ENCODE measurements around the gene STK24. TPM values are rescaled to one million over a fixed set of nuclear protein-coding genes. Genes with fewer than 3 reads are reported as not detected.

Gene STK24
- total RNA-seq, 1 donor from 2014 or later, result 66.2 TPM

- TF ChIP-seq, protein P1, sequence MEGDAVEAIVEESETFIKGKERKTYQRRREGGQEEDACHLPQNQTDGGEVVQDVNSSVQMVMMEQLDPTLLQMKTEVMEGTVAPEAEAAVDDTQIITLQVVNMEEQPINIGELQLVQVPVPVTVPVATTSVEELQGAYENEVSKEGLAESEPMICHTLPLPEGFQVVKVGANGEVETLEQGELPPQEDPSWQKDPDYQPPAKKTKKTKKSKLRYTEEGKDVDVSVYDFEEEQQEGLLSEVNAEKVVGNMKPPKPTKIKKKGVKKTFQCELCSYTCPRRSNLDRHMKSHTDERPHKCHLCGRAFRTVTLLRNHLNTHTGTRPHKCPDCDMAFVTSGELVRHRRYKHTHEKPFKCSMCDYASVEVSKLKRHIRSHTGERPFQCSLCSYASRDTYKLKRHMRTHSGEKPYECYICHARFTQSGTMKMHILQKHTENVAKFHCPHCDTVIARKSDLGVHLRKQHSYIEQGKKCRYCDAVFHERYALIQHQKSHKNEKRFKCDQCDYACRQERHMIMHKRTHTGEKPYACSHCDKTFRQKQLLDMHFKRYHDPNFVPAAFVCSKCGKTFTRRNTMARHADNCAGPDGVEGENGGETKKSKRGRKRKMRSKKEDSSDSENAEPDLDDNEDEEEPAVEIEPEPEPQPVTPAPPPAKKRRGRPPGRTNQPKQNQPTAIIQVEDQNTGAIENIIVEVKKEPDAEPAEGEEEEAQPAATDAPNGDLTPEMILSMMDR (IDR thresholded peaks at IDR 0.05; ENCODE audit: borderline replicate concordance), result no peak
- intact Hi-C loops (cut with micrococcal nuclease), result loop anchor here (5.0 kb wide), 2 partner anchors 205 to 225 kb away; no protein-coding TSS in a partner anchor
- H3K27me3 ChIP-seq (ENCODE audit: low read depth), result no peaks in the 10 kb centered on the region
- H3K27ac ChIP-seq (replicated peaks), result no peak overlapping the region
- DNase-seq, result no peak
- H3K36me3 ChIP-seq, result peaks cover 31% of the 10 kb centered on the region
- peaks cover 54% of the 10 kb centered on the region for H3K4me1 ChIP-seq
- H3K4me3 ChIP-seq, result no peak overlapping the region
- H3K9me3 ChIP-seq (replicated peaks), result no peaks in the 10 kb centered on the region
Observed at GRCh38 chr13:98447130-98447529, 129.8 kb downstream of the STK24 start.

GRCh38 chr13:98446234-98446621 is 130.7 kb downstream of the STK24 start:
- Histone ChIP-seq H3K4me1 (peaks cover 45% of the 10 kb centered on the region), H3K4me3 (no peak overlapping the region), H3K27me3 (ENCODE audit: low read depth) (no peaks in the 10 kb centered on the region), H3K36me3 (peaks cover 33% of the 10 kb centered on the region), H3K9me3 (replicated peaks) (no peaks in the 10 kb centered on the region), H3K27ac (replicated peaks) (peak overlapping the region; percentile 19)
- intact Hi-C loops (cut with micrococcal nuclease), result loop anchor here (5.0 kb wide), 2 partner anchors 206 to 226 kb away; no protein-coding TSS in a partner anchor
- TF ChIP-seq, protein P1 (IDR thresholded peaks at IDR 0.05; ENCODE audit: borderline replicate concordance), result no peak
- no peak for DNase-seq

- H3K27ac ChIP-seq (replicated peaks), result peak overlapping the region; percentile 19
- intact Hi-C loops (cut with micrococcal nuclease), result loop anchor here (5.0 kb wide), 2 partner anchors 207 to 227 kb away; no protein-coding TSS in a partner anchor
- no peak overlapping the region for H3K4me3 ChIP-seq
- H3K36me3 ChIP-seq, result peaks cover 39% of the 10 kb centered on the region
- no peaks in the 10 kb centered on the region for H3K9me3 ChIP-seq (replicated peaks)
- H3K27me3 ChIP-seq (ENCODE audit: low read depth), result no peaks in the 10 kb centered on the region
- DNase-seq, result peak; percentile 72
- H3K4me1 ChIP-seq, result peaks cover 39% of the 10 kb centered on the region
- TF ChIP-seq, protein P1 (IDR thresholded peaks at IDR 0.05; ENCODE audit: borderline replicate concordance), result peak; percentile 98
Observed at GRCh38 chr13:98445340-98446233, 131.3 kb downstream of the STK24 start.

DNA sequence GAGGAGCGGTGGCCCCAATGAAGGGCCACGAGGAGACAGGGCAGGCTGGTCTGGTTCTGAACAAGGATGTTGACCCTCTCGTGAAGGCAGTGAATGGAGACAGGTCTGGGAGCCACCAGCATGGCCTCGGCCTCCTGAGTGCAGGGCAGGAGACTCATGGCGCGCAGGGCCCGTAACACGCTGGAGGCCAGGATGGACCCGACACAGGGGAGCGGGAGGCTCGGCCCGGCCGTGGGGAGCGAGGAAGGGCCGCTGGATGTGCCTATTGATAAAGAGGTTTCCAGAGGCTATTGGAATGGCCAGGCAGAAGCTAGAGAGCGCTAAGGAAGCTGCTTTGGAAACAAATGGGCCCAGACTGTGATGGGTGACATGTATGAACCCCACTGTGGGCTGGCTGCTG is 132.5 kb downstream of the STK24 start:
- Histone ChIP-seq H3K36me3 (peaks cover 48% of the 10 kb centered on the region), H3K4me3 (no peak overlapping the region), H3K27ac (replicated peaks) (no peak overlapping the region), H3K4me1 (peaks cover 27% of the 10 kb centered on the region), H3K27me3 (ENCODE audit: low read depth) (no peaks in the 10 kb centered on the region), H3K9me3 (replicated peaks) (no peaks in the 10 kb centered on the region)
- no peak for DNase-seq
- TF ChIP-seq, protein P1 (IDR thresholded peaks at IDR 0.05; ENCODE audit: borderline replicate concordance), result no peak
- intact Hi-C loops (cut with micrococcal nuclease), result no loop called here

GRCh38 chr13:98443800-98444325 is 133.0 kb downstream of the STK24 start:
- H3K9me3 ChIP-seq (replicated peaks), result no peaks in the 10 kb centered on the region
- TF ChIP-seq, protein P1 (IDR thresholded peaks at IDR 0.05; ENCODE audit: borderline replicate concordance), result no peak
- intact Hi-C loops (cut with micrococcal nuclease), result no loop called here
- no peak for DNase-seq
- H3K4me3 ChIP-seq, result no peak overlapping the region
- H3K27me3 ChIP-seq (ENCODE audit: low read depth), result no peaks in the 10 kb centered on the region
- peaks cover 46% of the 10 kb centered on the region for H3K36me3 ChIP-seq
- no peak overlapping the region for H3K27ac ChIP-seq (replicated peaks)
- peaks cover 21% of the 10 kb centered on the region for H3K4me1 ChIP-seq

Data from left ventricle myocardium inferior (tissue), 1 donor.